GM18498 (cell line): Measurements from ENCODE around the gene SKIL.
A peak's percentile ranks its signal among the peaks of the same experiment; 100 is the strongest.

Experiments
- ATAC-seq: cut with Tn5 transposase; IDR thresholded peaks from one replicate; pipeline ENCODE4 v1.9.1; 2021; ENCODE audit warnings: mild to moderate bottlenecking, moderate library complexity; ENCODE audit not compliant: unreplicated experiment

Gene SKIL

DNA sequence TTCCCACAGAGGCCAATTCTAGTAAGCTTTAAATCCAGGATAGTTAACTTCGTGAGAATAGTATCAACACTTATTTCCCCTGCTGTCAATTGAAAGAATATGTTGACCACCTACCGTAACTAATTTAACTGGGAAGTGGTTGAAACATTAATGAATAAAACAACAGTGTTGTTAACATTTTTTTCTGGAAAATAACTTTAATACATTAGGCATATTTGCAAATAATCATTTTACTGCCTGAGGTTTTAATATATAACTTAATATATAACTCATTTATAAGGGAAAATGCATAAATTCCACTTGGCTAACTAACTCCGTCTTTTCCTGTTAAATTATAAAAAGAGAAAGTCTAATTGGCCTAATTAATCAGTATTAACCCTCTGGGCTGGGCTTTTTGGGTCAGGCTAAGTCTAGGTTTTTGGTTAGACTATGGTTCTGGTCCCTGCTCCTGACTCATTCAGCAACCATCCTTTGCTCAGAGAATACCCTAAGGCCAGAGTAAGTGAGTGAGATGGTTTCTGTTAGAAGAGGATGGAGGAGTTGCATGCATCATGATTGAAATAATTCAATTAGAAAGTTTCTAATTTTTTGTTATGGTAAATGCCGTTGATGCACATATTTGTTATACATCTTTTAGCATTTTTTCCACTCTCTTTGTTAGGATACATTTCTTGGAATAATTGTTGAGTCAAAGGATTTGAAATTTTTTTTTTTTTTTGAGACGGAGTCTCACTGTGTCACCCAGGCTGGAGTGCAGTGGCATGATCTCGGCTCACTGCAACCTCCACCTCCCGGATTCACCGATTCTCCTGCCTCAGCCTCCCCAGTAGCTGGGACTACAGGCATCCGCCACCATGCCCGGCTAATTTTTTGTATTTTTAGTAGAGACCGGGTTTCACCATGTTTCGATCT, 10.8 kb upstream of the SKIL start:
- peak; percentile 40 for ATAC-seq

DNA sequence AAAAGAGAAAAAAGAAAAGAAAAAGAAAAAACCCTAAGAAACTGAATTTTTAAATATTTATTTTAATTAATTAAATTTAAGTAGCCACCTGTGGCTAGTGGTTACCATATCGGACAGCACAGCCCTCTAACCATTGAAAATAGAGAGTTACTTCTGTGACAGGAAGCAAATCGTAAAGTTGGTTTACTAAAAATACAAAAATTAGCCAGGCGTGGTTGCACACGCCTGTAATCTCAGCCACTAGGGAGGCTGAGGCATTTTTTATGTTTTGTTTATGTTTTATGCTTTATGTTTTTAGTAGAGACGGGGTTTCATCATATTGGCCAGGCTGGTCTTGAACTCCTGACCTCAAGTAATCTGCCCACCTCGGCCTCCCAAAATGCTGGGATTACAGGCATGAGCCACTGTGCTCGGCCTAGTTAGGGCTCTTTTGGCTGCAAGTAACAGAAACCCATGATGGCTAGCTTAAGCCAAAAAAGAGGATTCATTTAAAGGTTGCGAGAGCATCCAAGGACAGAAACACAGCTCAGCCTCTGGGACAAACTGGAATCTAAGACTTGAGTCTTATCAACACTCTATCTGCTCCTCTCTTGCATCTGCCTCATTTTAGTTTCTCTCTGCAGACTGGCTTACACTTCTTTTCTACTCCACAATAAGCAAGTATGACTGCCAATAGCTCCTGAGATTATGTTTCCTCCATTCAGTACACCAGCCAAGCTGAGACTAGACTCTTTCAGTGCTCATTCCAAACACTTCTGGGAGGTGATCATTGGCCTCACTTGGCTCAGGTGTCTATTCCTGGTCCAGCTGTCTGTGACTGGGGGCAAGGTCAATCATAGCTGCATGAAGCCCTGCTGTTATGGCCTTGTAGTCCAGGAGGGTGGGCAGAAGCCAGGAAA, 6.8 kb upstream of the SKIL start:
- peak; percentile 55 for ATAC-seq

DNA sequence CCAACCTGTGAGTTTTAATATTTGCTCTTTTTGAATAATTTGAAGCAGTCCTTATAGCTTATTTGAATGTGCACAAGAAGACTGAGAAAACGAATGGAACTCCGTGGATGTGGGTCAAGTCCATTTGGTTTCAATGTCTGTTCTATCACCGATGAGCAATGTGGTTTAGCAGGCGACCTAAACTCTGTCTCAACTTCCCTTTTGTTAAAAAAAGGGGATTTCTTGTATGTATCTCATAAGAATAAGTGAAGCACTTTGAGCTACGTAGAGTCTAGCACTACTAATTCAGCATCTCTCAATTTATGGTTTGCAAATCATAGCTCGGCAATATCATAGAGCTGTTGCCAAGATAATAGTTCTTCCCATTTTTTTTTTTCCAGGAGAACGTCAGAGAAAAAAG, 4.6 kb upstream of the SKIL start:
- ATAC-seq, result no peak

DNA sequence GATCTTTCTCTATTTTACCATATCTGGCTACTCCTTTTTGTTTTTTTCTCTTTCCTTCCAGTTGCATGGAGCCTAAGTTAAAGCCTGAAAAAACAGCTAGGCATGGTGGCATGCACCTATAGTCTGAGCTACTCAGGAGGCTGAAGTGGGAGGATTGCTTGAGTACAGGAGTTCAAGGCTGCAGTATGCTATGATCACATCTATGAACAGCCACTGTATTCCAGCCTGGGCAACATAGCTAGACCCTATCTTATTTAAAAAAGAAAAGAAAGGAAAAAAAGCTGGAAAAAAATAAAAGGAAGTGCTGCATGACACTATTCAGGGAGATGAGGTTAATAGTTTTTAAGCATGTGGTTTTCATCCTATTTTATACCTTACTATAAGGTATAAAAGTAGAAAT, 4.0 kb upstream of the SKIL start:
- no peak for ATAC-seq

DNA sequence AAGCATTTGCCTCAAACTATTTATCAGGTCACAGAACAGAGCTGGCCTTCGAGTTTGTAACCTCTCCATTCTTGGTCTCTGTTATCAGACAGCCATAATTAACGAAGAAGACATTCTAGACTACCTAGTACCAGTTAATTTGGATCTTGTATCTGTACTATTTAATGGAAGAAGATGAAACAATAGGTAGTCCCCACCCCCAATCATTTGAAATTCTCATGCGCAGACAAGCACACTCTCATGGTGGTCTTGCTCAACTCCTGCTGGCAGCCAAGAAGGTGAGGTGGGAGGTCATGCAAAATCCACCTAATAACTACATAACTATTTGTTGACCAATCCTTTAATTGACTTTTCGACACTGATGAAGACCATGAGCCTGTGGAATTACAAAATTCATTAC, 2.8 kb upstream of the SKIL start:
- ATAC-seq, result no peak

DNA sequence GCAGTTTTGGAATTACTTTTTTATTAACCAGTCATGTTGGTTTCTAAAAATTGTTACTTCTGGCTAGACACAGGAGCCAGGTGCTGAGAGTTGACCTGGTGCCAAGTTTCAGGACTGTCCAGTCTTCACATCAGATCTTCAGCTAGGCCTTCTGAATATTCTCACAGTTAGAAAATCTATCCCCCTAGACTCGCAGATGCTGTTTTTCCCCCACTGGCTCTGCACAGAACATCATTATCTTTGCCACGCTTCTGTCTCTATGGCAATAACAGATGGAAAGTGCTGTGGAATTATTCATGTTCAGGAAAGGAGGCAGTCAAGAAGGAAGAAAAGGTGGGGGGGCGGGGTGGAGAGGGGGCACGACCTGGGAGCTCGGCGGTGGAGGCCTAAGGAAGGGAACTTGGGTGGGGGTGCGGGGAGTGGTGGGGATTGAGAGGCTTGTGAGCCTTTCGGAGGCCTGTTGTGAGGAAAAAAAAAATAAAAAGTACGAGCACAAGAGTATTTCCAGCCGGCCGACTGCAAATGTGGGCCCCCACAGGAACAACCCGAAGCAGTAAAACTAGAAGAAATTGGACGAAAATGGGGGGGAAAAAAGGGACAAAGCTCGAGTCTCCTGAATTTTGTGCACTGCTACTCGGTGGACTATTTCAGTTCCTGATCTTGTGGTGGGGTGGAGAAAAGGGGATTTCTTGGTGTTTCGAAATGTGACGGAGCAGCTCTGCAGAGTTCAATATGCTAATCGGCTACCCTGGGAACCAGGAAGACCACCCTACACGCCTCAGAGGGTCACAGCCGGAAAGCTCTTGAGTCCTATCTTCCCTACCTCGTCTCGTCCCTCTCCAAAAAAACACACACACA, 1.5 kb upstream of the SKIL start:
- peak; percentile 6 for ATAC-seq

DNA sequence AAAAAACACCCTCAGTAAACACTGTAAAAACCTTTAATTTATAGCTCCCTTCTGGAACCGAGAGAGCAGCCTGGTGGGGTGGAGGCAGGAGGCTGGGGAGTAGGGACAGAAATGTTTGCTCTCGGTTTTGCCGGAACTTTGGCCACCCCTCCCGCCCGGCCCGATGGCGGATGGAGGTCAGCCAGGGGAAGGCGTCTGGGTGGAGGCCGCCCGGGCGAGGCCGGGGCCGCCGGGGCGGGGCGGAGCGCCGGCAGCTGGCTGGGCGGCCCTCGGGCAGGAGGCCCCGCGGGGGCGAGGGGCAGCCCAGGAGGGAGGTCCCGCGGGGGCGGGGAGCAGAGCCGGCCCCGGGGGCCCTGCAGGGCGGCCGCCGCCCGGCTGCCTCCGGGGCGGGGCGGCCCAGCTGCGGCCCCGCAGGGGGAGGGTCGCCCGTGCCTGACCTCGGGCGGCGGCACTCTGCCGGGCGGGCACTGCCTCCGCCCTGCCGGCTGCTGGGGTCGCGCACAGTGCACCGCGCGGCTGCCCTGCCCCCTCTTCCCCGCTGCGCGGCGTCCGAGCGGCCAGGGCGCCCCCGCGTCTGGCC, 829 bp upstream of the SKIL start:
- ATAC-seq, result peak; percentile 50

DNA sequence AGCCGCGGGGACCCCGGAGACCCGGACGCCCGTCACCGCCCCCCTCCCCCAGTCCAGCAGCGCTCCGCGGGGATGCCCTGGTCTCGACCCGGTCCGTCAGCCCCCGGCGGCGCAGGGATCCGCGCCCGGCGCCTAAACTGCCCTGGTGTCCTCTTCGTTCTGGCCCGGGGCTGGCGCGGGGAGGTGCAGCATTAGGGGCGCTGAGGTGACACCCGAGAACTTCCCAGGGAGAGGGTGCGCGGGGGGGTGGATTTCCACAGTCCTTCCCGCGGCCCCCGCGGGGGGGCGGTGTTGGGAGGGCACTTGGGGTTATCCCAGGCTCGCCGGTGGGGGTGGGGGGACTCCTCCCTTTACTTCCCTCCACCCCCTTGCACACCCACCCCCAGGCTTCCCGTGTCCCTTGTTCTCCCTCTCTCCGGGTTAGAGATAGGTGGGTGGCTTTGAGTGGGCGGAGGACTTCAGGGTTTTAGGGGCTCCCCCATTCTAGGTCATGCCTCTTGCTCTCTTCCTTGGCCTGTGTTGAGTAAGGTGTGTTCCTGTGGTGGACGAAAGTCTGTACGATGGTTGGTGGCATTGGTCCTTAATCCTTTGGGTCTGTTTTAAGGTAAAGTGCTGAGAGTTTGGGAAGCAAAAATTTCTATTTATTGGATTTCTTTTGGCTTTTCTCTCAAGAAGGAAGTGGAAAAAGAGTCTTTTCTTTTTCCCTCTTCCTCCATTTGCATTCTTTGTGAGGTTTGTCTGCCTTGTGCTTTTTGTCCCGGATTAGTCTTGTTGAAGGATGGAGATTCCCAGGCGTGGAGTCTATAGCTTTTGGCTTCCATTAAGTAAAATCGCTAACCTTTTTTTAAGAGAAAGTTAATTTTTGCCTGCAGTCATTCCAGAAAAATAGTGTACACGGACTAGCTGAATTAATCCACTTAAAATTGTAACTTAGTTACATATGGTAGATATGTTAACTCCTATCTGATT, 811 bp downstream of the SKIL start:
- ATAC-seq, result peak; percentile 3

DNA sequence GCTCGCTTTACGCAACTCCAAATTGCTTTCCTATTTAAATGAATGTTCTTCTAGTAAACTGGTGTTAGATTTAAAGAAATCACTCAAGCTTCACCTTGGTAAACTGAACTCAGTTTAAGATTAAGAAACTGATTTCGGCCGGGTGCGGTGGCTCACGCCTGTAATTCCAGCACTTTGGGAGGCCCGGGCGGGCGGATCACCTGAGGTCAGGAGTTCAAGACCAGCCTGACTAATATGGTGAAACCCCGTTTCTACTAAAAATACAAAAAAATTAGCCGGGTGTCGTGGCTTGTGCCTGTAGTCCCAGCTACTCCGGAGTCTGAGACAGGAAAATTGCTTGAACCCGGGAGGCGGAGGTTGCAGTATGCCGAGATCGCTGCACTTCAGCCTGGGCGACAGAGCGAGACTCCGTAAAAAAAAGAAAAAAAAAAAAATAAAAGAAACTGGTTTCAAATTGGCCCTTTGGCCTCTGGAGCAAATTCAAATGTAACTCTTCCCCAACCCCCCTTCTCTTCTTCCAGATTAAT, 1.7 kb downstream of the SKIL start:
- no peak for ATAC-seq

DNA sequence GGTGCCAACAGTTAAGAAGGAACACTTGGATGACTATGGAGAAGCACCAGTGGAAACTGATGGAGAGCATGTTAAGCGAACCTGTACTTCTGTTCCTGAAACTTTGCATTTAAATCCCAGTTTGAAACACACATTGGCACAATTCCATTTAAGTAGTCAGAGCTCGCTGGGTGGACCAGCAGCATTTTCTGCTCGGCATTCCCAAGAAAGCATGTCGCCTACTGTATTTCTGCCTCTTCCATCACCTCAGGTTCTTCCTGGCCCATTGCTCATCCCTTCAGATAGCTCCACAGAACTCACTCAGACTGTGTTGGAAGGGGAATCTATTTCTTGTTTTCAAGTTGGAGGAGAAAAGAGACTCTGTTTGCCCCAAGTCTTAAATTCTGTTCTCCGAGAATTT, 3.0 kb downstream of the SKIL start:
- ATAC-seq, result no peak

DNA sequence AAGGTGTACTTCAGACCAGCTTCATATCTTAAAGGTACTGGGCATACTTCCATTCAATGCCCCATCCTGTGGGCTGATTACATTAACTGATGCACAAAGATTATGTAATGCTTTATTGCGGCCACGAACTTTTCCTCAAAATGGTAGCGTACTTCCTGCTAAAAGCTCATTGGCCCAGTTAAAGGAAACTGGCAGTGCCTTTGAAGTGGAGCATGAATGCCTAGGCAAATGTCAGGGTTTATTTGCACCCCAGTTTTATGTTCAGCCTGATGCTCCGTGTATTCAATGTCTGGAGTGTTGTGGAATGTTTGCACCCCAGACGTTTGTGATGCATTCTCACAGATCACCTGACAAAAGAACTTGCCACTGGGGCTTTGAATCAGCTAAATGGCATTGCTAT, 3.4 kb downstream of the SKIL start:
- no peak for ATAC-seq

DNA sequence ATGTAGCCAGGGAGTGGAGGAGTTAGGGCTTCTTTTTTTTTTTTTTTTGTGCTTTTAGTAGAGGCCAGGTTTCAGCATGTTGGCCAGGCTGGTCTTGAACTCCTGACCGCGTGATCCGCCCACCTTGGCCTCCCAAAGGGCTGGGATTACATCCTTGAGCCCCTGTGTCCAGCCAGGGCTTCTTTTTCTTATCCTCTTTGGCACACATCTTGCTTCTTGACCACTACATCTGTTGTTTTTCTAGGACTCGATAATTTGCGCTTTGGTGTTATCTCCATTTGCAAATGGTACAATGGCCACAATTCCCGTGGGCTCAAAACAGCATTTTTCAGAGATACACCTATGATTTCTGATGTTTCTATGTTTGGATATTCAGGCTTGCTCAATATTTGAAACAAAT, 4.2 kb downstream of the SKIL start:
- ATAC-seq, result no peak

DNA sequence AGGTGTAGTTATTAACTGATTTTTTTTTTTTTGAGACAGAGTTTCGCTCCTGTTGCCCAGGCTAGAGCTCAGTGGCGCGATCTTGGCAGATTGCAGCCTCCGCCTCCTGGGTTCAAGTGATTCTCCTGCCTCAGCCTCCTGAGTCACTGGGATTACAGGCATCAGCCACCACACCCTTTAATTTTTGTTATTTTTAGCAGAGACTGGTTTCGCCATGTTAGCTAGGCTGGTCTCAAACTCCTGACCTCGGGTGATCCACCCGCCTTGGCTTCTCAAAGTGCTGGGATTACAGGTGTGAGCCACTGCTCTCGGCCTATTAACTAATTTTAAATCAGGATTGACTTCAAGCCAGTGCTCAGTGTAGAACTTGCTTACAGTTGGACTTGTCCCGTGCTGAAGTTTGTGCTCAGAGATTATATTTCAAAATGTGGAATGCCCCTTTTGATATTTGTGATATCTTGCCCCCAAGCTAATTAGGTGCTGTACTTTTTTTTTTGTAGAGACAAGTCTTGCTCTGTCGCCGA, 6.0 kb downstream of the SKIL start:
- no peak for ATAC-seq

DNA sequence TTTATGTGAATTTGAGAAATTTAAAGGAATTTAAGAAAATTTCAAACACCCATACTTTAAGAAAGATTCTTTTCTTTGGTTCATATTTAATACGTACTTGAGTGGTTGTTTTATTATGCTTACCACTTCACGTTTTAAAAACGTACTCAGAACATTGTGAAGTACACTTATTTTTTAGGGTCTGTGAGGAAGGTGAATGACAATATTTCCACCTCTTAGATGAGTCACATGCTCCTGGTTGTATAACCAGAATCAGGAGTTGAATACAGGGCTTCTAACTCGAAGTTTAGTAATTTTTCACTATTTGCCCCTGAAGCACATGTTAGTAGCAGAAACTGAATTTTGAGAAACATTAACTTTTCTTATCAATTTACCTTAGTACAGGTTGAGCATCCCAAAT, 7.5 kb downstream of the SKIL start:
- no peak for ATAC-seq

DNA sequence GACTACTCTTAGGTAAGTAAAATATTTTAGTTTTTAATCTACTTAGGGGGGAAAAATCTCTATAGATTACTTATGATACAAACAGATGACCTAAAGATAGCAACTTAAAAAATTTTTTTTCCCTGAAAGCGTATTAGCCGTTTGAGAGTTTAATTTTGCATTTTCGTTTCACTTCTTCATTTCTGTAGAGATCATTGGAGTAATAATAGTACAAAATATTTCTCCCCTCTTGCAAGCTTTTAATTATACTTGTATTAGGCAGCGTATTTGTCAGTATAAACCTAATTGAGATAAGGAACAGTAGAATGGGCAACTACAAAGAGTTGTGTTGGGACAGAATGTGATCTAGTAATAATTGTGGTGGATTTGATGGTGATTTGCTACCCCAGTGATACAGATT, 10.3 kb downstream of the SKIL start:
- peak; percentile 72 for ATAC-seq

DNA sequence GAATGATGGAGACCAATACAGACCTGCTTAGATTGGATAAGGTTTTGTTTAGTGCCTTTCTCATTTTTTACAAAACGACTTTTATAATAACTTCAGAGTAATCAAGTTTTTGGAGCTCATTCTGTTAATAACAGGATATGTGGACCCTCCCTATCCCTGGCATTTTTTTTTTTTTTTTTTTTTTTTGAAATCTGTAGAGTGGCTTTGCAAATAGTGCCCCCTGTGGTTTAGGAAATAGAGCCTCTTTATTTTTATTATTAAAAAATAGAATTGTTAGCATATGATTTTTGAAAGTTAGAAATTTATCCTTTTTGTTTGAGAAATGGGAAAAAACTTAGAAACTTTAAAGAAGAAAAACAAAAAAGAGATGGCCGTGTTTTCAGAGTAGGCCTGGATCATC, 11.4 kb downstream of the SKIL start:
- no peak for ATAC-seq

DNA sequence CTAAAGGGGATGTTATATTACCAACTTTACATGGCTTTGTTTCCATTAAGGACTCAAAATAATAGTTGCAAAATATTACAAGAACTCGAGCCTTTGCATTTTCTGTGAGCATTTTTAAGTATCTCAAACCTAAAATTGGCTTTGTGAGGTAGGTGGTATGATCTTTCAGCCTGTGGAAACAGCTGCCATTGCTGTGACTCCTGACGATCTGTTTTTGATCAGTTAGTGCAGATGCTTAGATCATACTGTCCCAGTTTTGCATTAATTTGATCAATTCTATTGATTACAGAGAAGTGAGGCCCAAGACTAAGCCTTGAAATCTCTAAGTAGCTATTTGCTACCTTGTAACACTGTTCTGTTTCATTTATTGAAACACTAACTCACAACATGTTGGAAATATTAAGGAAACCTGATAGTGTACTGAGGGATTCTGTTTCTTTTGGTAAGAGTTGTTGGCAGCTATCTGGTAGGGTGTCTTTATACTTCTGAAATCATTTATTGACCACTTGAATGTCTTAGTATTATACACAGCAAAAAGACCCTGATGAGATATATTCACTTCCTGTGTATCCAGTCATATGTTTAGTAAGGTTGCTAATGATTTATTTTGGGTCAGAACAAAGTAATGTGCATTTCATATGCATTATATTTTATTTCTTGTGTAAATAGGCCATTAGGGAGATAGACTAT, 14.8 kb downstream of the SKIL start:
- no peak for ATAC-seq

DNA sequence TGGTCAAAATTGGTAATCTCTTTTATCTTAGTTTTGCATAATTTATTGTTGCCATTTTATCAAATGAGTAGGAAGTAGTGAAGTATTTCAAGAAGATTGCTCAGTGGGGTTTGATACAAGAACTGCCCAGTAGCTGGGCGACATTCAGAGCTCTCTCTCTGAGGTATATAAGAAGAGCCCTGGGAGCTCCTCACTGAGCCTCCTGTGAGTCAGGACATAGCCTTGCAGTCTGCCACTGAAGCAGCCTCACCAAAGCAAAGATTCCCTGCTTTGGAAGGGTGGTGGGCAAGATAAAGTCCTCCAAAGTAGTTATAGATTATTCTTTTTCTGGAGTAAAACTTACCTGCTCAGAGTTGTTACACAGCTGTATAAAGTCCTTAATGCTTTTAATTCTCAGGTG, 26.1 kb downstream of the SKIL start:
- no peak for ATAC-seq
